KMS-11 (cell line): ENCODE data around the gene PRRC2C.

Source experiments
- H2AFZ ChIP-seq: fragments of 200-600 bp; sonication (generic); 2 replicates; pipeline ENCODE4 v1.6.1; 2016; ENCODE audit warnings: antibody characterized with exemption, mixed run types, low read depth
- H3K27ac ChIP-seq: fragments of 200-600 bp; sonication (generic); 2 replicates; pipeline ENCODE4 v1.6.1; 2016; ENCODE audit warnings: mild to moderate bottlenecking, mixed run types
- H3K27me3 ChIP-seq: fragments of 200-600 bp; sonication (generic); 2 replicates; pipeline ENCODE4 v1.6.1; 2017; ENCODE audit warnings: mild to moderate bottlenecking, low read depth, mixed run types, moderate library complexity; ENCODE audit not compliant: insufficient read depth
- H3K36me3 ChIP-seq: fragments of 200-600 bp; sonication (generic); 2 replicates; pipeline ENCODE4 v1.6.1; 2017; ENCODE audit warnings: mild to moderate bottlenecking, mixed run types; ENCODE audit not compliant: insufficient read depth
- H3K4me1 ChIP-seq: fragments of 200-600 bp; sonication (generic); 2 replicates; pipeline ENCODE4 v1.6.1; 2016; ENCODE audit warnings: mild to moderate bottlenecking, low read depth, mixed run types; ENCODE audit not compliant: poor library complexity, severe bottlenecking
- H3K4me2 ChIP-seq: fragments of 200-600 bp; sonication (generic); 2 replicates; pipeline ENCODE4 v1.7.0; 2016; ENCODE audit warnings: mild to moderate bottlenecking, mixed run types
- H3K4me3 ChIP-seq: fragments of 200-600 bp; sonication (generic); IDR thresholded peaks from 2 replicates; pipeline ENCODE4 v1.6.1; 2017; ENCODE audit warnings: low read depth, low read length, mixed read lengths; ENCODE audit not compliant: insufficient read depth
- H3K79me2 ChIP-seq: fragments of 200-600 bp; sonication (generic); 2 replicates; pipeline ENCODE4 v1.6.1; 2016; ENCODE audit warnings: low read depth, mixed run types; ENCODE audit not compliant: insufficient read depth
- H3K9ac ChIP-seq: fragments of 200-600 bp; sonication (generic); 2 replicates; pipeline ENCODE4 v1.6.1; 2016; ENCODE audit warnings: mild to moderate bottlenecking, mixed run types
- H4K20me1 ChIP-seq: fragments of 200-600 bp; sonication (generic); 2 replicates; pipeline ENCODE4 v1.6.1; 2016; ENCODE audit warnings: mild to moderate bottlenecking, mixed run types; ENCODE audit not compliant: insufficient read depth
- TF ChIP-seq, protein P1 (sequence below): fragments of 200-600 bp; sonication (generic); conservative IDR thresholded peaks from 2 replicates; pipeline ENCODE4 v1.6.1; 2017; ENCODE audit warnings: low read depth, mild to moderate bottlenecking, antibody characterized with exemption, low read length, moderate library complexity, mixed read lengths

Gene PRRC2C

GRCh38 chr1:171581766-171582165 is 96.4 kb downstream of the PRRC2C start:
- peaks cover 39% of the 10 kb centered on the region for H3K36me3 ChIP-seq
- H3K27ac ChIP-seq: no peak overlapping the region

DNA sequence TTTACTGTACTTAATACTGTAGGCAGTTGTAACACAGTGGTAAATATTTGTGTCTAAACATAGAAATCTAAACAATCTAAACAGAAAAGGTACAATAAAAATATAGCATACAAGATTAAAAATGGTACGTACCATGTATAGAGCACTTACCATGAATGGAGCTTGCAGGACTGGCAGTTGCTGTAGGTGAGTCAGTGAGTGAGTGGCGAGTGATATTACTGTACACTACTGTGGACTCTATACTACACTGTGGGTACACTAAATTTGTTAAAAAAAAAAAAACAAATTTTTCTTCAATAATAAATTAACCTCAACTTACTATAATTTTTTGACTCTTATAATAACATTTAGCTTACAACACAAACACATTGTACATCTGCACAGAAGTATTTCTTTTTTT is 97.3 kb downstream of the PRRC2C start:
- TF ChIP-seq, protein P1, sequence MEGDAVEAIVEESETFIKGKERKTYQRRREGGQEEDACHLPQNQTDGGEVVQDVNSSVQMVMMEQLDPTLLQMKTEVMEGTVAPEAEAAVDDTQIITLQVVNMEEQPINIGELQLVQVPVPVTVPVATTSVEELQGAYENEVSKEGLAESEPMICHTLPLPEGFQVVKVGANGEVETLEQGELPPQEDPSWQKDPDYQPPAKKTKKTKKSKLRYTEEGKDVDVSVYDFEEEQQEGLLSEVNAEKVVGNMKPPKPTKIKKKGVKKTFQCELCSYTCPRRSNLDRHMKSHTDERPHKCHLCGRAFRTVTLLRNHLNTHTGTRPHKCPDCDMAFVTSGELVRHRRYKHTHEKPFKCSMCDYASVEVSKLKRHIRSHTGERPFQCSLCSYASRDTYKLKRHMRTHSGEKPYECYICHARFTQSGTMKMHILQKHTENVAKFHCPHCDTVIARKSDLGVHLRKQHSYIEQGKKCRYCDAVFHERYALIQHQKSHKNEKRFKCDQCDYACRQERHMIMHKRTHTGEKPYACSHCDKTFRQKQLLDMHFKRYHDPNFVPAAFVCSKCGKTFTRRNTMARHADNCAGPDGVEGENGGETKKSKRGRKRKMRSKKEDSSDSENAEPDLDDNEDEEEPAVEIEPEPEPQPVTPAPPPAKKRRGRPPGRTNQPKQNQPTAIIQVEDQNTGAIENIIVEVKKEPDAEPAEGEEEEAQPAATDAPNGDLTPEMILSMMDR: no peak
- Histone ChIP-seq H3K9ac (no peak overlapping the region), H2AFZ (no peak overlapping the region), H3K36me3 (peaks cover 37% of the 10 kb centered on the region), H3K27ac (no peak overlapping the region), H3K27me3 (no peaks in the 10 kb centered on the region), H3K4me3 (no peak overlapping the region), H3K79me2 (peaks cover 7% of the 10 kb centered on the region; the same call in 1 of the 2 replicates), H3K4me1 (no peaks in the 10 kb centered on the region), H4K20me1 (peaks cover 8% of the 10 kb centered on the region), H3K4me2 (no peak overlapping the region)

More at GRCh38 chr1:171581766-171582165, 96.4 kb downstream of the PRRC2C start:
- Histone ChIP-seq H2AFZ (no peak overlapping the region), H3K4me1 (no peaks in the 10 kb centered on the region), H3K27me3 (no peaks in the 10 kb centered on the region), H3K4me3 (no peak overlapping the region), H3K79me2 (peaks cover 7% of the 10 kb centered on the region; the same call in 1 of the 2 replicates), H3K4me2 (no peak overlapping the region), H4K20me1 (peaks cover 8% of the 10 kb centered on the region), H3K9ac (no peak overlapping the region)
- TF ChIP-seq, protein P1: no peak

DNA sequence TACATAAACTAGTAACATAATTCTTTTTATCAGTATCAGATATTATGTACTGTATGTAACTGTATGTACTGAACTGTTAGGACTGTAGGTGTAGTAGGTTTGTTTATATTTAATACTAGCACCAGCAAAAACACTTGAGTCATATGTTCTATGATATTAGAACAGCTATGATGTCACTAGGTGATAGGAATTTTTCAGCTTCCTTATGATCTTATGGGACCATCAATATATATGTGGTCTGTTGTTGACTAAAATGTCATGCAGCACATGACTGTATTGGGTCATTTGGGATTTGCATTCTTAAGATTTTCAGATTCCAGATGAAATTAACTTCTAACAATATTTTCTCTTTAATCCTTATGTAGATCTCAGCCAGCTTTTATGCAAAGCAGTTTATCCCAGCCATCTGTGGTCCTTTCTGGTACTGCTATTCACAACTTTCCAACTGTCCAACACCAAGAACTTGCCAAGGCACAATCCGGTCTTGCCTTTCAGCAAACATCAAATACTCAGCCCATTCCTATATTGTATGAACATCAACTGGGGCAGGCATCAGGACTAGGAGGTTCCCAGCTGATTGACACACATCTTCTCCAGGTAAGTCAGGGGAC is 98.4 kb downstream of the PRRC2C start:
- Histone ChIP-seq H3K9ac (no peak overlapping the region), H3K27ac (no peak overlapping the region), H3K36me3 (peaks cover 48% of the 10 kb centered on the region), H4K20me1 (peaks cover 8% of the 10 kb centered on the region), H3K79me2 (peaks cover 7% of the 10 kb centered on the region; the same call in 1 of the 2 replicates), H3K27me3 (no peaks in the 10 kb centered on the region), H3K4me3 (no peak overlapping the region), H3K4me2 (no peak overlapping the region), H2AFZ (no peak overlapping the region), H3K4me1 (no peaks in the 10 kb centered on the region)
- TF ChIP-seq, protein P1: no peak

DNA sequence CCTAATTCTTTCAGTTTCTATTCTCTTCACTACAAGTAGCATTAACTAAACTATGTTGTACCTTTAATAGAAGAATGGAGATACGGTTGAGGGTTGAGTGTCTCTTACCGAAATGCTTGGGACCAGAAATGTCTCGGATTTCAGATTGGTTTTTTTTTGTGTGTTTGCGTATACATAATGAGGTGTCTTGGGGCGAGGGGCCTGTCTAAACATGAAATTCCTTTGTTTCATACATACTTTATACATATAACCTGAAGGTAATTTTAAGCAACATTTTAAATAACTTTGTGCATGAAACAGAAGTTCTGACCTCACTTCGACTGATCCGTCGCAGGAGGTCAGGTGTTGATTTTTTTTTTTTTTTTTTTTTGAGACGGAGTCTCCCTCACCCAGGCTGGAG is 100.4 kb downstream of the PRRC2C start:
- Histone ChIP-seq H4K20me1 (peaks cover 8% of the 10 kb centered on the region), H3K27me3 (no peaks in the 10 kb centered on the region), H3K4me2 (no peak overlapping the region), H3K9ac (no peak overlapping the region), H3K4me1 (no peaks in the 10 kb centered on the region), H2AFZ (no peak overlapping the region), H3K79me2 (peaks cover 7% of the 10 kb centered on the region; the same call in 1 of the 2 replicates), H3K4me3 (no peak overlapping the region), H3K36me3 (peaks cover 48% of the 10 kb centered on the region), H3K27ac (no peak overlapping the region)
- TF ChIP-seq, protein P1: no peak
